Measurements from ENCODE around the gene TSHZ2. TPM values are rescaled to one million over a fixed set of nuclear protein-coding genes. Genes with fewer than 3 reads are reported as not detected.

Gene TSHZ2
- total RNA-seq, 1 donor from 2014 or later: 1.6 TPM

- DNase-seq (ENCODE audit: low read depth) (no peak), FAIRE-seq (no peak)
- Histone ChIP-seq H3K4me3 (ENCODE audit: low read depth, low read length) (no peak overlapping the region), H3K27me3 (ENCODE audit: control insufficient read depth, insufficient read depth, low read length) (no peaks in the 10 kb centered on the region), H3K36me3 (ENCODE audit: control insufficient read depth, insufficient read depth, low read length) (no peaks in the 10 kb centered on the region)
- no peak for TF ChIP-seq CTCF (IDR thresholded peaks at IDR 0.05; ENCODE audit: insufficient read depth, low read length, severe bottlenecking)
These were observed 242.2 kb downstream of the TSHZ2 start for GRCh38 chr20:53214392-53214791.

GRCh38 chr20:53215166-53215565 lies 243.0 kb downstream of the TSHZ2 start:
- no peak for TF ChIP-seq CTCF (IDR thresholded peaks at IDR 0.05; ENCODE audit: insufficient read depth, low read length, severe bottlenecking)
- FAIRE-seq (no peak), DNase-seq (ENCODE audit: low read depth) (no peak)
- H3K4me3 ChIP-seq (ENCODE audit: low read depth, low read length): no peak overlapping the region
- H3K27me3 ChIP-seq (ENCODE audit: control insufficient read depth, insufficient read depth, low read length): no peaks in the 10 kb centered on the region
- no peaks in the 10 kb centered on the region for H3K36me3 ChIP-seq (ENCODE audit: control insufficient read depth, insufficient read depth, low read length)

- H3K27me3 ChIP-seq (ENCODE audit: control insufficient read depth, insufficient read depth, low read length): no peaks in the 10 kb centered on the region
- no peak for DNase-seq (ENCODE audit: low read depth)
- no peak overlapping the region for H3K4me3 ChIP-seq (ENCODE audit: low read depth, low read length)
- no peaks in the 10 kb centered on the region for H3K36me3 ChIP-seq (ENCODE audit: control insufficient read depth, insufficient read depth, low read length)
- TF ChIP-seq CTCF (IDR thresholded peaks at IDR 0.05; ENCODE audit: insufficient read depth, low read length, severe bottlenecking): no peak
- no peak for FAIRE-seq
These were observed 244.3 kb downstream of the TSHZ2 start for GRCh38 chr20:53216478-53216855.

- TF ChIP-seq CTCF (IDR thresholded peaks at IDR 0.05; ENCODE audit: insufficient read depth, low read length, severe bottlenecking): peak; percentile 90
- H3K27me3 ChIP-seq (ENCODE audit: control insufficient read depth, insufficient read depth, low read length): no peaks in the 10 kb centered on the region
- no peak for FAIRE-seq
- peak; percentile 10 for DNase-seq (ENCODE audit: low read depth)
- no peak overlapping the region for H3K4me3 ChIP-seq (ENCODE audit: low read depth, low read length)
- no peaks in the 10 kb centered on the region for H3K36me3 ChIP-seq (ENCODE audit: control insufficient read depth, insufficient read depth, low read length)
These were observed 244.9 kb downstream of the TSHZ2 start for GRCh38 chr20:53216856-53217576.

GRCh38 chr20:53220482-53221307 lies 248.5 kb downstream of the TSHZ2 start:
- DNase-seq (ENCODE audit: low read depth) (no peak), FAIRE-seq (no peak)
- no peak overlapping the region for H3K4me3 ChIP-seq (ENCODE audit: low read depth, low read length)
- no peaks in the 10 kb centered on the region for H3K36me3 ChIP-seq (ENCODE audit: control insufficient read depth, insufficient read depth, low read length)
- TF ChIP-seq CTCF (IDR thresholded peaks at IDR 0.05; ENCODE audit: insufficient read depth, low read length, severe bottlenecking): no peak
- H3K27me3 ChIP-seq (ENCODE audit: control insufficient read depth, insufficient read depth, low read length): no peaks in the 10 kb centered on the region
